CD4-positive, alpha-beta T cell treated with Interleukin-6 at 100 ng/mL for 8 hours (primary cell): ENCODE data around the gene ADARB1.

ENCODE experiments used
- DNase-seq: peaks from one replicate; pipeline ENCODE4 v3.0.0-alpha.2; 2020; ENCODE audit warnings: mixed read lengths, low spot score

The ADARB1 gene

DNA sequence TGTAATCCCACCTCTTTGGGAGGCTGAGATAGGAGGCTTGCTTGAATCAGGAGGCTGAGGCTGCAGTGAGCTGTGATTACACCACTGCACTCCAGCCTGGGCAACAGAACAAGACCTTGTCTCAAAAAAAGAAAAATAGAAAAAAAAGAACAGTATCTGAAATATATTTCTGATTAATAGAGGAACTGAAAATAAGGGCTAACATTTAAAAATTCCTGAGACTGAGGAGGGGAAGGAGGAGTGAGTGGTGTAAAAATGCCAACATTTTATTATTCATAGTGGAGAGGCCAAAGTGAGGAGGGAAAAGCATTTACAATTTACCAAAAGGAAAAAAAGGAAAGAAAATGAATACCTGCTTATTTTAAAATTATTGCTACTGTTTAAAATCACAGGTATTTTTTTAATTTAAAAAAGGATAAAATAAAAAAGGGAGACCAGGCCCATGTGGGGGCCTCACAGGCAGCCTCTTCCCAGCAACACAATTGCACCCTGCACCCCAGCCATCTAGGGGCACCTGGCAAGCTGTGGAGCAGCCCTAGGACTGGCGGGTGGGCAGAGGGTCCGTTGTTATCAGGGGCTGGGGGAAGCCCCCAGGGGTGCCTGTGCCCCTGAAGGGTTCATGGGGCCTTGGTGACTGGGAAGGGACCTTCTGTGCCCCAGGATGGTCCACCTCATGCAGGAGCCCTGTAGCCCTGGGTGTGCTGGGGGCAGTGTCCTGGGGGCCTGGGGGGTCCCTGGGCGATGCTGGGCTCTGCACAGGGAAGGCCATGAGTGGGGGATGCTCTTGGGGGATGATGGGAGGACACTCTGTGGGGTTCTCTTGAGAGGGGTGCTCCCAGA, 34.8 kb upstream of the ADARB1 start:
- no peak for DNase-seq

DNA sequence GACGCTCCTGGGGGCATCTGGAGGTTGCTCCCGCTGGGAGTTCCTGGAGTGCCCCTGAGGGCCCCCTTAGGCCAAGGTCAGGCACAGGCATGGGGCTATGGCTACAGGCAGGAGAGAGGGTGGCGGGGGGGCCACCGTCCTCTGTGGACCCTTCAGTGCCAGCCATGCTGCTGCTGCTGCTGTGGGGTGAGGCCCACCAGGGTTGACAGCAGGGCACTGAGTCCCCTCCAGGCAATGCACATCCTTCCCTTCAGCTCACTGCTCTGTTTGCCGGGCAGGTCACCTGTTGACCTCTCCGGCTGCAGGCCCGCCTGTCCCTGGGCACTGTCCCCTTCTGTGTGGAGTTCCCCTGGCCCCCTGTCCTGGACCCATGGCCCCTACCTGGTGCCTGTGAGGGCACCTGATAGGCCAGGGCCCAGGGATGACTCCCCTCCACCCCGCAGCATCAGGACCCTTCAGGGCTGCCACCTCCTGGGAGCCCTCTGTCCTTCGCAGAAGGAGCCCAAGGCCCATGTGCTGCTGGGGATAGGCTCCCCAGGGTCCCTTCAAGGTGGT, 34.1 kb upstream of the ADARB1 start:
- no peak for DNase-seq

DNA sequence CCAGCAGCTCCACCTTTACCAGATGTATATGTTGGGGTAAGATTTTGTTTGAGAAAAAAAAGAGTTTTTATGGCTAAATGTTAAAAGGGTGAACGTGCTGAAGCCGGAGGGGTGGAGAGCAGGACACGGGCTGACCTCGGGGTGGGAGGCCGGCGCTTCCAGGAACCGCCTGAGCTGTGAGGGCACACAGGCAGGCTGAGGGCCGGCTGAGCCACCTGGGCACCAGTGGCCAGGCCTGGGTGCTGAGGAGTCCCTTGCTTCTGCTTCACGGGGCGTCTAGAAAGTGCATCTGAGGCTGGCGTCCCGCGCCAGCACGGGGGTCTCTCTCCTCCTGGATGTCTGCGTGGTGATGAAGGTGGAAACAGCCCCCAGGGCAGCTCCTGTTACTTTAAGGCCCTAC, 33.6 kb upstream of the ADARB1 start:
- DNase-seq: no peak

DNA sequence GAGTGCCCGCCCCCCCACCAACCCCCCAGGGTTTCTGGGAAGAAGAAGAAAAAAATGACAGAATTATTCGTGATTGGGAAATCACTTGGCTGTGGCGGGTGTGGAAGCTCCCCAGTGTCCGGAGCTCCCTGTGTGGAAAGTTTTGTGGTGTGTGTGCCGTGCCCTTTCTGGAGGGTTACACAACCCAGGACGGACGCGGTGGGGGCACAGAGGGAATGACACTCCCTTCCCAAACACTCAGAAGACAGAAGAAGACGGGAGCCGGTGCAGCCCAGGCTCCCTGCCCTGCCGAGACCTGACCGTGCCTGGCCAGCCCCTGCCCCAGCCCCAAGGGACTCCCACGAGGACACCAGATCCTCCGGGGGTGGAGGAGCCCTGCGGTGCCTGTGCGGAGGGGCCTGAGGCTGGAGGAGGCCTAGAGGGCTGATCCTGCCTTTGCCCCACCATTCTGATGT, 33.0 kb upstream of the ADARB1 start:
- no peak for DNase-seq

DNA sequence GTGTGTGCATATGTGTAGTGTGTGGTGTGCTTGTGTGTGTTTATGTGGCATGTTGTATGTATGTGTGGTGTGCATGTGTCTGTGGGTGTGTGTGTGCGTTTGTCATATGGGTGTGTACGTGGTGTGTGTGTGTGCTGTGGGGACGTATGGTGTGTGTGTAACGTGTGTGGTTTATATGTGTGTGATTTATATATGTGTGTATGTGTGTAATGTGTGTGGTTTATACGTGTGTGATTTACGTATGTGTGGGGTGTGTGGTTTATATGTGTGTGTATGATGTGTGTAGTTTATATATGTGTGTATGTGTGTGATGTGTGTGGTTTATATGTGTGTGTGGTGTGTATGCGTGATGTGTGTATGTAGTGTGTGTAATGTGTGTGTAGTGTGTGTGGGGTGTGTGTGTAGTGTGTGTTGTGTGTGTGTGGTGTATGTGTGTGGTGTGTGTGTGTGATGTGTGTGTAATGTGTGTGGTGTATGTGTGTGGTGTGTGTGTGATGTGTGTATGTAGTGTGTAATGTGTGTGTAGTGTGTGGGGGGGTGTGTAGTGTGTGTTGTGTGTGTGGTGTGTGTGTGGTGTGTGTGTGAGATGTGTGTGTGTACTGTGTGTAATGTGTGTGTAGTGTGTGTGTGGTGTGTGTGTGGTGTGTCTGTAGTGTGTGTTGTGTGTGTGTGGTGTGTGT, 32.3 kb upstream of the ADARB1 start:
- no peak for DNase-seq

DNA sequence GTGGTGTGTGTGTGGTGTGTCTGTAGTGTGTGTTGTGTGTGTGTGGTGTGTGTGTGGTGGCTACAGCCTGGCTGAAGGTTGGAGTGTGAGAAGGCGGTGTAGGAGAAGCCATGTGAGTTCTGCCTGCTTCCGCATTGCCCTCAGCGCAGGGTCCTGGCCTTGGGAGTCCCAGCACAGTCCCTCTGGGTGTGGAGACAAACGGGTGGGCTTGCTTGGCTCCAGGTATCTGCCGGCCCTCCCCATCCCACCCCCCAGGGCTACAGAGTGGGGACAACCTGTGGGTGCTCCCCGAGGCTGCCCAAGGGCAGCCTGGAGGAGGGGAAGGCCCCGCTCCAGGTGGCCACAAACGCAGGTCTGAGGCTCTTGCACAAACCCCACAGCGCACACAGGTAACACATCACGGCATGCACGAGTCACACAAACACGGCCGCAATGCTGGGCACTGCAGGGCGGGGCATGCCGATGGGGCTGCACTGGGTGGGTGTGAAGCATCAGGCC, 31.7 kb upstream of the ADARB1 start:
- DNase-seq: no peak

DNA sequence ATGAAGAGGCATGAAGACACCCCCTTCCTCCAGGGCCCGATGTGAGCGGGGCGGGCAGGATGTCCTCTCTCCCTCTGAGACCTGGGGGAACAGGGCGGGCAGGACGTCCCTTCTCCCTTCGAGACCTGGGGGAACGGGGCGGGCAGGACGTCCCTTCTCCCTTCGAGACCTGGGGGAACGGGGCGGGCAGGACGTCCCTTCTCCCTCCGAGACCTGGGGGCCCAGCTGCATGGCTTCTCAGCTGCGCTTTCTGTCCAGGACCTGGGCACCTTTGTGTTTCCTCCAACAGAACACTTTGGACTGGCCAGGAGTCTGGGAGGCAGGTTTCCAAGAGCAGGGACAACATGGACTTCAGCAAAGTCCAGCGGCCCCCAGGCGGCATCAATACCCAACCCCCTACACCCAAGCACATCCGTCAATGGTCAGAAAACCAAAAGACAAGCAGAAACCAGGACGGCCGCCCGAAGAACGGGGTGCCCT, 30.8 kb upstream of the ADARB1 start:
- no peak for DNase-seq

DNA sequence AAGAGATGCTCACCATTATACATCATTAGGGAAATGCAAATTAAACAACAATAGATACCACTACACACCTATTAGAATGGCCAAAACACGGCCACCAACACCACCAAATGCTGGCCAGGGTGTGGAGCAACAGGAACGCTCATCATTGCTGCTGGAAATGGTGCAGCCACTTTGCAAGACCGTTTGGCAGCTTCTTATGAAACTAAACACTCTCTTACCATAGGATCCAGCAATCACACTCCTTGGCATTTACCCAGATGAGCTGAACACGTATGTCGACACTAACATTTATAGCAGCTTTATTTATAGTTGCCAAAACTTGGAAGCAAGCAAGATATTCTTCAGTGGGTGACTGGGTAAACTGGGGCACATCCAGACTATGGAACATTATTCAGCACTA, 28.9 kb upstream of the ADARB1 start:
- no peak for DNase-seq

DNA sequence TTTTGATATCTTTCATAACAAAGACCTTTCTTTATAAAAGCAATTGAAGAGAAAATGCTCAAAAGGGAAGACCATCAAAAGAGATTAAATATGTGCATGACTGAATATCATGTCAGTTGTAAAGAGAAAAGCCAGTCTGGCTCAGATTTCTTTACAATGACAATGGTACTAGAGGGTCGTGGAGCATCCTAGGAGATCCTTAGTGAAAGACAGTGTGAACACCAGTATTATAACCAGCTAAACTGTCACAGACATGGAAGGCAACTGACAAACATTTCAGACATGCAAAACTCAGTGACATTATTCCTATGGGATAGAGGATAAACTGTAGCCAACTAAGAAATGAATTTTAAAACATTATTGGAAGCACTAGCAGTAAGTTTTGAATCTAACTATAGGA, 27.1 kb upstream of the ADARB1 start:
- no peak for DNase-seq

DNA sequence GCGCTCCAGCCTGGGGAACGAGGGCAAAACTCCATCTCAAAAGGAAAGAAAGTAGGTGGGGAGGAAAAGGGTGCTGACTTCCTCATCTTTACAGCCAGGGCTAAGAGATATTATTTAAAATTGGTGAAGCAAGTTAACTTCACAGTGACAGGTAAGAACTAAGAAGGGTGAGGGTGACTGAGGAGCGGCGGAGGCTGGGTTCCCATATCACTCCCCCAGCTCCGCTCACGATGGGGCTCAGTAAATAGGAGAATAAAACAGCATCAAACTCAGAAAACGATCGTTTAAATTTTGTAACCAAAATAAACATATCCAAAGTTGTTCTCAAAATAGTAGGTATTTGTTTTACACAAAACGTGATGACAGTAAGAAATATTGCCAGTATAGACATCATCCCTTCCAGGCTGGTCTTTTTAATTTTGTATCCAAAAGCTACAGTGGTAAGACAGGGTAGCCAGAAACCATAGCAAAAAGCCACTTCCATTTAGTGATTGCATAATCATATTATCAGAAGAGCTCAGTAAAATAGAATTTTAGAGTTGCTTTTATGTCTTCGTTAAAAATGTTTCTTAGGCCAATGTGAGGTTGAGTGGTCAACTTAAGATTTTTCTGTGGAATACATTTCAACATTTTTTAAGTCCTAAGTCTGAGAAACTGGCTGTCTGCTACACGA, 26.2 kb upstream of the ADARB1 start:
- no peak for DNase-seq

DNA sequence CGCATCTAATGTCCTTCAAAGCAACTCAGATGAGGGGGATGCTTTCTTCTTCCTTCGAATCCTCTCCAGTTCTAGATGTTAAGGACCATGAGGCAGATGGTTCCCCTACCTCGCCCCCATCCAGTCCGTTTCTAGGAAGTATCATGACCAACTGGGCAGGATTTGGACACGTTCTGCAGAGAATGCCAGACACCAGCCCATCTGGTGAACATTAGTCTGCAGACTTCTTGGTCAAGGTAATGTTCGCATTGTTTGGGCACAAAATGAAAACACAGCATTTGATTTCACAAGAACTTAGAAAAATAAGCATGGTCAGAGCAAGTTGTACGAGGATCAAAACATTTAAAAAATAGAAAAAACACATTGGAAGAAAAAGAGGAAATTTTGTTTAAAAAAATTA, 25.4 kb upstream of the ADARB1 start:
- no peak for DNase-seq

DNA sequence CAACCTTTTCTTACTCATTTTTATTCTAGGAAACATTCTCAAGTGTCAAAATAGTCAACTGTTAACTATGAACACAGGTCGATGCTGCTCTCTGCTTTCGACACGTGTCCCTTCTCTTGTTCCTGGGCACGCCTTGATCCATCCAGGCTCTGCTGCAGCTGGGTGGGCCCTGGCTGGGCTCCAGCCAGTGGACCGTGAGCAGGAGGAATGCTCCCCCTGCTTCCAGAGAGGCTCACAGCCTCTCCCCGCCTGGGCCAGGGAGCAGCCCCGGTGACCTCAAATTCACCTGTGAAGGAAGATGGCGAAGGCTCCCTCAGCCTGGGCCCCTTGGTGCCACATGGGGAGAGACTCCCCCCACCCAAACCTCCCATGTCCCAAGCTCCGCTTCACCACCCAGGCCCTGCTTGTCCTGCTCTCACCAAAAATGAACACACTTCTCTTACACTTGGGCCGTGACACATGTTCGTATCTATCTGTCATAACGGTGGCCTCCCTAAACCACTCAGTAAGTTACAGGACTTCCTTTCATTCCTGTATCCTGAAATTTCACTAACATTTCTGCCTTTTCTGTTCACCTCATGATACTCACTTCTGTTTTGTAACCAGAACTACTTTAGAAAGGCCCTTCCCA, 24.6 kb upstream of the ADARB1 start:
- no peak for DNase-seq

DNA sequence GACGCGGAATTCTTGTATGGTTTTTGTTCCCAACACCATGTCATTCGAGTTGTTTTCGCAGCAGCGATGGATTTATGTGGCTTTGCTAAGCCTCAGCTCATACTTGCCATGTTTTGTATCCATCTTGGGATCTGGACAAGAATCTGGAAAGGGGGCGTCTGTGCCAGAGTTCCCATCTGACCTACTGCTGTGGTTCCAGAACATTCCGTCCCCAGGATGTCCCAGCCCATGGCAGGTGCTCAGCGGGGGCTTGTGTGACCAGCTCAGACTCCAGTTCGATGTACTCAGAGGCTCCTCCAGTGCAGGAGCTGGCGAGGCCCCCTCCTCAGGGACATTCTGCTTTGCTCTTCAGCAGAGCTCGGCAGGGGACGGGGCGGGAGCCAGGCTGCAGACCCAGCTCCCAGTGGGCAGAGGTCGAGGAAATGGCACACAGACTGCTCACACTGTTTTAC, 24.0 kb upstream of the ADARB1 start:
- DNase-seq: no peak

DNA sequence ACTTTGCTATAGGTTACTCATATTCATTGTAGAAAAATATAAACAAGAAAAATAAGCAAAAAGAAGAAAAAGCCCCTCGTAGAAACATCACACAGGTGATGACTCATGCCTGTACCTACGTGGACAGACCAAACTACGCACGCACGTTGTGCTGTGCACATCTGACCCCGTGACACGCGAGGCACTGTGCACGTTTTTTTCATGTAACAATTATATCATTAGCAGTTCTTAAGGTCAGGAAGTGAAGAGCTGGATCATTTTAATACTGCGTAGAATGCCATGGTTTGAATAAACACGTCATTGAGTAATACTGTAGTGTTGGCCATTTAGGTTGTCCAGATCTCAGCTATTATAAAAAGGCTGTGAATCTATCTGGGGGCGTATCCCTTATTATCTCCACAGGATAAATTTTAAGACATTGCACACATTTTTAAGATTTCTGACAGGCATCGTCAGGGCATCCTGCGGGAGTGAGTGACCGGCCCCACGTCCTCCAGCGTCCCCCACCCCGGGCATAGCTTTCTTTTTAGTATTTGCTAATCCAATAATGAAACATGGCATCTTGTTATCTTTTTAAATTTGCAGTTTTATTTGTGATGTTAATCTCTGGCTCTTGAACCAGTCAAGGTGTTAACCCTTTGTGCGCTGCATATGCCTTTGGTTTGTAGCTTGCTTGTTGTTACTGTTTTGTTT, 23.4 kb upstream of the ADARB1 start:
- no peak for DNase-seq

DNA sequence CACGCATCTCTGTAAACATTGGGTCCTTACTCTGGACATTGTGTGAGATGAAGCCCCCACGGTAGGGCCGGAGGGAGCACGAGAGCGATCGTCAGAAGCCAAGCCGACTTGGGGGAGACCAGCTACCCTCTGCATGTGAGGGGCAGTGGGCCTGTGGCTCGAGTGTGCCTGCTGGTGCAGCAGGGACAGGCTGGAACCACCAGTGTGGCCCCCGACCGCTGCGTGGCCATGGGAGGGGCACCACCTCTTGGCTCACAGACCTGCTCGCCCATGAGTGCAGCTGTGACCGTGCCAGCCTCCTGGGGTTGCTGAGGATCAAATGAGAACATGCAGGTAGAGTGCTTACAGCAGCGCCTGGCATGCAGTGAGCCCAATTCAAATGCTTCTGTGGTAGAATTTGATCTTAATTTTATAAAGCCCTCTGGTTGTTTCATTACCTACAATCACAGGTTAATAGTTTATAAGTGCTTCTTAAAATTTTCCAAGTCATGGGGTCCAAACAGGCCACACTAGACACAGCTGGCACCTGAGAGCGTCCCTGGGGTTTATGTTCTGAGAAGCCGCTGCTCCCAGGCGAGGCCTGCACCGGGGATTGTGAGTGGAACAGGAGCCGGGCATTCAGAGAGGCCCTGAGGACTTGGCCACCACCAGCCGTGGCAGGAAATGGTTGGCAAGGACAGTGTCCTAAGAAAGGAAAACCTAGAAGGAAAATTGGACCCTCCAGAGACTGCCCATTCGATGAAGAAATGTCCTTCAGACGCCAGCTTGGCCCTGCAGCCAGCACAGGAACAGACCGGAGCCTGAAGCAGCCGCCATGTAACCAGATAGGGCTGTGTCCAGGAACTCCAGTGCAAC, 22.6 kb upstream of the ADARB1 start:
- no peak for DNase-seq

DNA sequence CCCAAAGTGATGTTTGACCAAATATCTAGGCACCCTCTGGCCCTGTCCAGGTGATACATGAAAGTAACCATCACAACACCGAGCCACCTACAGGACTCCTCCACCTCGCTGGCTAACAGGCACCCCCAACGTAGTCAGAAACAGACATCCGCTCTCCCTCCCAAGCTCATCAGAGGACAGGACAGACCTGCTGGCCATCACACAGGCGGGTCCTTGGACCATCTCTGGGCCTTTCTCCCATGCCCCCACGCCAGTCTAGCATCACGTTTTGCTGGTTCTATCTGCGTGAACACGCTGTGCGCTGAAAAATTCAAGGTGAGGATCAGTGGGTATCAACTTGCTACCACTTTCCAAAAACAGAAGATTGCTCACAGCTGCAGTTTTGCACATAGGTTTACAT, 21.4 kb upstream of the ADARB1 start:
- no peak for DNase-seq

DNA sequence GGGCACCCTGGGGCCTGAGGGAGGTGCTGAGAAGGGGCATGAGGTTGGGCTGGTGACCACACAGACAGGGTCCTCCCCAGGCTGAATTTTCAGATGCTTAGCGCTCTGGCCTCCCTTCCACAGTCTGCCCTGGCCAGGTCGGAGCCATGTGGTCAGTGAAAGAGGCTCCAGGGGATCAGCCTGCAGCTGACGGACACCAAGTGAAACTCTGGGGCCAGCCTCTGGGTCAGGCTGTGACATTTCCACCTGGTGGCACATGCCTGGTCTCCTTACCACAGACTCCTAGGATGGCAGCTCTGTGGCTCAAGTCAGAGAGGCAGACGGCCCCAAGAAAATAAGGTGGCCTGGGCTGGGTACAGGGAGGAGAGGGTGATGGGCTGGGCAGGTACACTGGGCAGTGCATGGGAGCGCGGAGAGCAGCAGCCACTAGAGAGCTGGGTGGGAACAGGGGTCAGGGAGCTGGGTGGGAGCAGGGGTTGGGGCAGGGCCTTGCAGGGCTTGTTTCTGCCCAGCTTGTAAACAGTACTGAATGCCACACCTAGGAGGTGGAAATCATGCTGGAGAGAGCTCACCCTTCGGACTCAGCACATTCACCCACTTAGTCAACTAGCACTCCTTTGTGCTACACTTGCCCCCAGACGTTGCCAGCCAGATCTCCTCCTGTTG, 20.7 kb upstream of the ADARB1 start:
- DNase-seq: no peak

DNA sequence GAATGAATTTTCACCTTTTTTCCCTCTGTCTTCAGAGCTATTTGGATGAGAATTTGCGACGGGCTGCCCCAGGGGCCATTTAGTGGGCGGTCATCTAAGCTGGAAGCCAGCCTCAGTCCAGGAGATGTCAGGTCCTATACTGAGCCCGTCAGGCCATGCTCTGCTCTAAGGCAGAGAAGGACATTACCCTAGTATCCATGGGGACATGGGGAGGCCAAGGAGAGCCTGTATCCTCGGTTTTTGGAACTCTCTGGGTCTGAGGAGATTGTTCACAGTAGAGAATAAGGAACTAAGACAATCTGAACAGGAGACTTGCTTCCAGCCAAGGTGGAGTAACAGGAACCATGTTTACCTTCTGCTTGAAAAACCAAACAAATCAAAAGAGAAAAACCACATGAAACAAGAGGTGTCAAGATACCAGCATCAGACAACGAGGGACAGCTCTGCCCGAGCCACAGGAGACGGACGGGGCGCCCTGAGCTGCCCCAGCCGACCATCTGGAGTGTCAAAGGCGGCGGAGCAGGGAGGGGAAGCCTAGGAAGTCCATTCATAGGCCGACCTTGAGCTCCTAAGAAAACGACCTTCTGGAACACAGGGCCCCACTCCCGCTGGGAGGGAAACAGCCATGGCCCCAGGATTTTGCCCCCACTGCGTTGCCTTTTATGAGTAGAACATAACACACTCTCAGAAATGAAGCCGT, 20.0 kb upstream of the ADARB1 start:
- no peak for DNase-seq
